ENCODE measurements around the gene FBP2. TPM values are rescaled to one million over a fixed set of nuclear protein-coding genes. Genes with fewer than 3 reads are reported as not detected.

Gene FBP2
- total RNA-seq, 2 experiments from 2014 or later, result not detected

DNA sequence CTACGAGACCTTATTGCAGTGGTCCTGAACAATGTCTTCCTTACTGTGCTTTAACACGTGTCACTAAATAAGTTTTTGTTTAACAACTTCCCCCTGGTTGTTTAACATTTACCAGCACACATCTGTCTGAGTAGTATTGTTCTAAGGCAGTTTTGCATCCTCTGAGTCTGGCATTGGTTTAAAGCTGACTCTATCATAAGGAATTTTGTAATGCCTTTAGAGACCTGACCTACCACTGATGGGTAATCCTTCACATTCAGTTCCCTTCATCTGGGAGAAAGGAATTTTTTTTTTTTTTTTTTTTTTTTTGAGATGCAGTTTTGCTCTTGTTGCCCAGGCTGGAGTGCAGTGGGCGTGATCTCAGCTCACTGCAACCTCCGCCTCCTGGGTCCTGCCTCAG lies 58.7 kb downstream of the FBP2 start:
- CTCF ChIA-PET, result no interaction called here

DNA sequence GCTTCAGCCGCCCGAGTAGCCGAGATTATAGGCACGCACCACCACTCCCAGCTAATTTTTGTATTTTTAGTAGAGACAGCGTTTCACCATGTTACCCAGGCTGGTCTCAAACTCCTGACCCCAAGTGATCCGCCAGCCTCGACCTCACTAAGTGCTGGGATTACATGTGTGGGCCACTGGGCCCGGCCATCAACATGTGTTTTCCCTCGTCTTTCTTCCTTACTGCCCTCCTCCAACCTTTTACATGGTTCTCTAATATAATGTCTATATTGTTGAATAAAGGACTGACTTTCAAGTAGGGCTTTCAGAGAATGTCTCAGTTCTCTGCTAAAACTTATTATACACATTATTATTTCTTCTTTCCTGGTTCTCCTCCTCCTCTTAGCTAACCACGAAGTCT lies 60.0 kb downstream of the FBP2 start:
- Histone ChIP-seq H3K36me3 (ENCODE audit: insufficient read depth, low read length) (no peaks in the 10 kb centered on the region), H3K4me1 (ENCODE audit: insufficient read depth, low read length) (no peaks in the 10 kb centered on the region), H3K27ac (ENCODE audit: low read depth in 1 of 2, low read length in 2 of 2) (no peak overlapping the region), H3K9me3 (ENCODE audit: control insufficient read depth in 1 of 2, insufficient read depth in 1 of 2, low read length in 2 of 2) (no peaks in the 10 kb centered on the region), H3K4me3 (ENCODE audit: low read length) (no peak overlapping the region), H3K27me3 (ENCODE audit: control insufficient read depth in 1 of 2, insufficient read depth in 2 of 2, low read length in 2 of 2) (no peaks in the 10 kb centered on the region)
- ChIA-PET CTCF (no interaction called here), POLR2A (no interaction called here)
- intact Hi-C loops (cut with DNase I, micrococcal nuclease), result no loop called here
- no peaks in the 10 kb centered on the region for H3K36me3 Mint-ChIP-seq (ENCODE audit: low read depth)
- H3K4me1 Mint-ChIP-seq (ENCODE audit: low read depth), result no peaks in the 10 kb centered on the region
- H3K27ac Mint-ChIP-seq, result no peak overlapping the region
- ATAC-seq (ENCODE audit: poor library complexity) (no peak), DNase-seq (no peak)
- TF ChIP-seq, protein P1, sequence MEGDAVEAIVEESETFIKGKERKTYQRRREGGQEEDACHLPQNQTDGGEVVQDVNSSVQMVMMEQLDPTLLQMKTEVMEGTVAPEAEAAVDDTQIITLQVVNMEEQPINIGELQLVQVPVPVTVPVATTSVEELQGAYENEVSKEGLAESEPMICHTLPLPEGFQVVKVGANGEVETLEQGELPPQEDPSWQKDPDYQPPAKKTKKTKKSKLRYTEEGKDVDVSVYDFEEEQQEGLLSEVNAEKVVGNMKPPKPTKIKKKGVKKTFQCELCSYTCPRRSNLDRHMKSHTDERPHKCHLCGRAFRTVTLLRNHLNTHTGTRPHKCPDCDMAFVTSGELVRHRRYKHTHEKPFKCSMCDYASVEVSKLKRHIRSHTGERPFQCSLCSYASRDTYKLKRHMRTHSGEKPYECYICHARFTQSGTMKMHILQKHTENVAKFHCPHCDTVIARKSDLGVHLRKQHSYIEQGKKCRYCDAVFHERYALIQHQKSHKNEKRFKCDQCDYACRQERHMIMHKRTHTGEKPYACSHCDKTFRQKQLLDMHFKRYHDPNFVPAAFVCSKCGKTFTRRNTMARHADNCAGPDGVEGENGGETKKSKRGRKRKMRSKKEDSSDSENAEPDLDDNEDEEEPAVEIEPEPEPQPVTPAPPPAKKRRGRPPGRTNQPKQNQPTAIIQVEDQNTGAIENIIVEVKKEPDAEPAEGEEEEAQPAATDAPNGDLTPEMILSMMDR (IDR thresholded peaks at IDR 0.05), result no peak
- no peaks in the 10 kb centered on the region for H3K9me3 Mint-ChIP-seq
- H3K27me3 Mint-ChIP-seq, result peaks cover 21% of the 10 kb centered on the region
- no peak overlapping the region for H3K4me3 Mint-ChIP-seq

More for the DNA sequence above, 58.7 kb downstream of the FBP2 start:
- no peak overlapping the region for H3K4me3 ChIP-seq (ENCODE audit: low read length)
- Mint-ChIP-seq H3K4me1 (ENCODE audit: low read depth) (no peaks in the 10 kb centered on the region), H3K36me3 (ENCODE audit: low read depth) (no peaks in the 10 kb centered on the region), H3K9me3 (no peaks in the 10 kb centered on the region), H3K27ac (no peak overlapping the region), H3K27me3 (peaks cover 21% of the 10 kb centered on the region), H3K4me3 (no peak overlapping the region)
- H3K9me3 ChIP-seq (ENCODE audit: control insufficient read depth in 1 of 2, insufficient read depth in 1 of 2, low read length in 2 of 2), result no peaks in the 10 kb centered on the region
- no peaks in the 10 kb centered on the region for H3K36me3 ChIP-seq (ENCODE audit: insufficient read depth, low read length)
- no peak for DNase-seq
- TF ChIP-seq, protein P1 (IDR thresholded peaks at IDR 0.05), result no peak
- no peaks in the 10 kb centered on the region for H3K27me3 ChIP-seq (ENCODE audit: control insufficient read depth in 1 of 2, insufficient read depth in 2 of 2, low read length in 2 of 2)
- no peak overlapping the region for H3K27ac ChIP-seq (ENCODE audit: low read depth in 1 of 2, low read length in 2 of 2)
- no peak for ATAC-seq (ENCODE audit: poor library complexity)
- no peaks in the 10 kb centered on the region for H3K4me1 ChIP-seq (ENCODE audit: insufficient read depth, low read length)
- intact Hi-C loops (cut with DNase I, micrococcal nuclease), result no loop called here
- POLR2A ChIA-PET, result no interaction called here

DNA sequence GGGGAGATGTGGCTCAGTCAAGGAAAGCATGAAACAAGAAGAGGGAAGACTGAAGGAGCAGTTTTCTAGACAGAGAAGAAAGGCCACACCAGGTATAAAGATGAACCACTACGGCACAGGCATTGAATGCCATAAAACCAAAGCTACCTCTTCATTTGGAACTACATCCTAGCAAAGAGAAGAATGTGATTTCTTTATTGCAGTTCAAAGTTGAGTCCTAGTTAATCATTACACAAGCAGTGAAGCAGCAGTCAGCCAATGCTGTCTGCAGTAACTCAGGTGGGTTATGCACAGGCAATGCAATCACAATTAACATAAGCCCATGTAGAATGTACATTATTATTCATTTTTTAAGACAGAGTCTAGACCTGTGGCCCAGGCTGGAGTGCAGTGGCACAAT lies 60.5 kb downstream of the FBP2 start:
- peaks cover 21% of the 10 kb centered on the region for H3K27me3 Mint-ChIP-seq
- CTCF ChIA-PET, result no interaction called here
- Histone ChIP-seq H3K36me3 (ENCODE audit: insufficient read depth, low read length) (no peaks in the 10 kb centered on the region), H3K9me3 (ENCODE audit: control insufficient read depth in 1 of 2, insufficient read depth in 1 of 2, low read length in 2 of 2) (no peaks in the 10 kb centered on the region), H3K27me3 (ENCODE audit: control insufficient read depth in 1 of 2, insufficient read depth in 2 of 2, low read length in 2 of 2) (no peaks in the 10 kb centered on the region), H3K4me3 (ENCODE audit: low read length) (no peak overlapping the region), H3K27ac (ENCODE audit: low read depth in 1 of 2, low read length in 2 of 2) (no peak overlapping the region), H3K4me1 (ENCODE audit: insufficient read depth, low read length) (no peaks in the 10 kb centered on the region)
- no peak overlapping the region for H3K4me3 Mint-ChIP-seq
- intact Hi-C loops (cut with DNase I, micrococcal nuclease), result no loop called here
- H3K4me1 Mint-ChIP-seq (ENCODE audit: low read depth), result no peaks in the 10 kb centered on the region
- ATAC-seq (ENCODE audit: poor library complexity) (no peak), DNase-seq (no peak)
- H3K36me3 Mint-ChIP-seq (ENCODE audit: low read depth), result no peaks in the 10 kb centered on the region
- no peak overlapping the region for H3K27ac Mint-ChIP-seq
- POLR2A ChIA-PET, result no interaction called here
- H3K9me3 Mint-ChIP-seq, result no peaks in the 10 kb centered on the region
- TF ChIP-seq, protein P1 (IDR thresholded peaks at IDR 0.05), result no peak

Measured in CD4-positive, alpha-beta T cell (primary cell).